Measurements from ENCODE around the gene PARVB.

DNA sequence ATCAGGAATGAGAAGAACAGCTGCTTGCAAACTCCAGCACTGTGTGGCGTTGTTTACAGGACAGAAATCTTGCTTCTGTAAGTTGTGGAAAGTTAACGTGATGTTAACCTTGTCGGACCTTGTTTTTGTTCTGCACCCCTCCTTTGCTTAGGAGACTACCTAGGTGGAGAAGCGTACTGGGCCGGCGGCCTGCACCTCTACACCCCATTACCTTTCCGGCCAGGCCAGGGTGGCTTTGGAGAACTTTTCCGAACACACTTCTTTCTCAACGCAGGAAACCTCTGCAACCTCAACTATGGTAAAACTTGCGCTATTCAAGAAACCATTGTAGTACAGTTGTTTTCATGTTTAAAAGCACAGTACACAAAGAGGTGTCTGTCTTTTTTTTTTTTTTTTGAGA, 35.1 kb upstream of the PARVB start:
- TF ChIP-seq, protein P1, sequence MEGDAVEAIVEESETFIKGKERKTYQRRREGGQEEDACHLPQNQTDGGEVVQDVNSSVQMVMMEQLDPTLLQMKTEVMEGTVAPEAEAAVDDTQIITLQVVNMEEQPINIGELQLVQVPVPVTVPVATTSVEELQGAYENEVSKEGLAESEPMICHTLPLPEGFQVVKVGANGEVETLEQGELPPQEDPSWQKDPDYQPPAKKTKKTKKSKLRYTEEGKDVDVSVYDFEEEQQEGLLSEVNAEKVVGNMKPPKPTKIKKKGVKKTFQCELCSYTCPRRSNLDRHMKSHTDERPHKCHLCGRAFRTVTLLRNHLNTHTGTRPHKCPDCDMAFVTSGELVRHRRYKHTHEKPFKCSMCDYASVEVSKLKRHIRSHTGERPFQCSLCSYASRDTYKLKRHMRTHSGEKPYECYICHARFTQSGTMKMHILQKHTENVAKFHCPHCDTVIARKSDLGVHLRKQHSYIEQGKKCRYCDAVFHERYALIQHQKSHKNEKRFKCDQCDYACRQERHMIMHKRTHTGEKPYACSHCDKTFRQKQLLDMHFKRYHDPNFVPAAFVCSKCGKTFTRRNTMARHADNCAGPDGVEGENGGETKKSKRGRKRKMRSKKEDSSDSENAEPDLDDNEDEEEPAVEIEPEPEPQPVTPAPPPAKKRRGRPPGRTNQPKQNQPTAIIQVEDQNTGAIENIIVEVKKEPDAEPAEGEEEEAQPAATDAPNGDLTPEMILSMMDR (IDR thresholded peaks at IDR 0.05): no peak
- no peak for TF ChIP-seq POLR2A (IDR thresholded peaks at IDR 0.05)
- no peak for TF ChIP-seq EP300 (IDR thresholded peaks at IDR 0.05; ENCODE audit: low read depth)
- TF ChIP-seq POLR2AphosphoS5 (IDR thresholded peaks at IDR 0.05): no peak
